ENCODE results near the gene EBPL. TPM values are rescaled to one million over a fixed set of nuclear protein-coding genes. Genes with fewer than 3 reads are reported as not detected.

EBPL gene
- polyA plus RNA-seq (2013), result 230 TPM

DNA sequence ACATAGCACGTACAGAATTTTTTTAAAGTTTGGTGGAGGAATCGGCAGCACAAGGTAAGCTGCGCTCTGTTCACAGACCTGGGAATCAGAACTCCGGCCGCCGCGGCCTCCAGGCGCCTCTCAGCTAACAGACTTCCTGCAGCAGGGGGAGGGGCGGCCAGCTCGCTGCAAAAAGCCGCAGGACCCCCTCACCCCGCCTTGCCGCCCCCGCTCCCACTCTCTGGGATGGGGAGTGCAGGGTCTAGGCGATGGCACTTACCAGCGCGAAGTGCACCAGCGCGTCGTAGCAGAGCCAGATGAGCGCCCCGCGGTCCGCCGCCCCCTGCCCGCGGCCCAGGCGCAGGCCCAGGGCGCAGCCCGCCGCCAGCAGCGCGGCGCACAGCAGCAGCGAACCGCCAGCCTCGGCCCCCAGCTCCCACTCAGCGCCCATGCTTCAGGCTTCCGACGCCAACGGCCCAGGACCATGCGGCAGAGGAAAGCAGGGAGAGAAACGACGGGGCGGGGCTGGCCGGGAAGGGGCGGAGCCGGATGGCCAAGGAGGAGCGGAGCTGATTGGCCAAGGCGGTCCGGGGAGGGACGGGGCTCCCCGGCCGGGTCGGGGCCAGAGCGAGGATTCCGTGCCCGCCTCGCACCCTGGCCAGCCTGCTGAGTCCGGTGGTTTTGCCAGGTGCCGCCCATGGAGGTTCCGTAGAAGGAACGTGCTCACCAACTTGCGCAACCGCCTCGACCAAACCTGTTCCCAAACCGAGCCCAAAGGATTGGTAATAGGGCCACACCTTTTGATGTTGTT lies at the start of gene EBPL:
Gene EBPL, minus strand, starts transcription at position 492 of the 790 bp plus-strand sequence. Its CDS starts 62 bp downstream, at position 430.
- under 1% methylated on average over 61 of the region's 67 CpGs for WGBS (ENCODE audit: insufficient coverage)
- POLR2A ChIA-PET, result interaction anchor here (2.2 kb wide), 1 partner anchor 100 kb away, joined by 15 read pairs; the partner anchor contains the start of gene KPNA3

DNA sequence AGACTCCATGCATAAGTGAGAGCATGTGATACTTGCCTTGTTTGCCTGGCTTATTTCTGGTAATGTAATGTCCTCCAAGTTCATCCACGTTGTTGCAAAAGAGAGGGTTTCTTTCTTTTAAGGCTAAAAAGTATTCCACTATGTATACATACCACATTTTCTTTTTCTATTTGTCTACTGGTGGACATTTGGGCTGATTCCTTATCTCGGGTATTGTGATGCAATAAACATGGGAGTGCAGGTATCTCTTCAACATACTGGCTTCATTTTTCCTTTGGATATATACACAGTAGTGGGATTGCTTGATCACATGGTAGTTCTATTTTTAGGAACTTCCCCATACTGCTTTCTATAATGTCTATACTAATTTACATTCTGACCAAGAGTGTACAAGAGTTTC lies 49.6 kb upstream of the EBPL start:
- CTCF ChIA-PET, result no interaction called here
- no peaks in the 10 kb centered on the region for H3K9me3 ChIP-seq (ENCODE audit: control extremely low read depth in 1 of 5, control insufficient read depth in 4 of 5, insufficient read depth in 2 of 5, low read depth in 1 of 5, low read length in 4 of 5)
- H3K27me3 ChIP-seq (replicated peaks in 2 of 5; ENCODE audit: control insufficient read depth in 4 of 5, insufficient read depth in 5 of 5, low read length in 4 of 5), result no peaks in the 10 kb centered on the region
- DNase-seq, result no peak
- POLR2A ChIA-PET, result no interaction called here
- H3K4me3 ChIP-seq (ENCODE audit: control insufficient read depth in 1 of 7, extremely low read depth in 1 of 7, insufficient read depth in 4 of 7, low read depth in 2 of 7, low read length in 6 of 7), result no peak overlapping the region
- no peak overlapping the region for H3K27ac ChIP-seq (ENCODE audit: insufficient read depth in 1 of 2, low read depth in 1 of 2, low read length in 2 of 2, poor library complexity in 1 of 2, severe bottlenecking in 2 of 2)
- peaks cover 3 to 18% (median 8%) of the 10 kb centered on the region in 4 experiments for H3K36me3 ChIP-seq (ENCODE audit: control insufficient read depth in 4 of 4, insufficient read depth in 4 of 4, low read length in 3 of 4)
- no CpG with 5 or more reads among the region's 2 CpGs for WGBS (ENCODE audit: insufficient coverage)
- H3K4me1 ChIP-seq (ENCODE audit: control extremely low read depth in 1 of 4, control insufficient read depth in 4 of 4, insufficient read depth in 4 of 4, low read length in 3 of 4), result peaks cover 0 to 2% (median 0%) of the 10 kb centered on the region in 4 experiments

More for the DNA sequence above, at the start of gene EBPL:
- Histone ChIP-seq H3K4me1 (ENCODE audit: control extremely low read depth in 1 of 4, control insufficient read depth in 4 of 4, insufficient read depth in 4 of 4, low read length in 3 of 4) (peaks cover 19 to 70% (median 42%) of the 10 kb centered on the region in 4 experiments), H3K36me3 (ENCODE audit: control insufficient read depth in 4 of 4, insufficient read depth in 4 of 4, low read length in 3 of 4) (peaks cover 0 to 28% (median 14%) of the 10 kb centered on the region in 4 experiments), H3K4me3 (ENCODE audit: control insufficient read depth in 1 of 7, extremely low read depth in 1 of 7, insufficient read depth in 4 of 7, low read depth in 2 of 7, low read length in 6 of 7) (peak within 1 kb of the TSS; percentile 68 to 97 (median 79)), H3K9me3 (ENCODE audit: control extremely low read depth in 1 of 5, control insufficient read depth in 4 of 5, insufficient read depth in 2 of 5, low read depth in 1 of 5, low read length in 4 of 5) (no peaks in the 10 kb centered on the region), H3K27ac (ENCODE audit: insufficient read depth in 1 of 2, low read depth in 1 of 2, low read length in 2 of 2, poor library complexity in 1 of 2, severe bottlenecking in 2 of 2) (peak within 1 kb of the TSS; percentile 53 to 84), H3K27me3 (replicated peaks in 2 of 5; ENCODE audit: control insufficient read depth in 4 of 5, insufficient read depth in 5 of 5, low read length in 4 of 5) (no peaks in the 10 kb centered on the region)
- DNase-seq, result peak; percentile 87 to 93 (median 90)
- CTCF ChIA-PET, result interaction anchor here (0.8 to 2.0 kb wide), 5 partner anchors 8 to 89 kb away, joined by 3 to 5 read pairs (median 4); no protein-coding TSS in a partner anchor

DNA sequence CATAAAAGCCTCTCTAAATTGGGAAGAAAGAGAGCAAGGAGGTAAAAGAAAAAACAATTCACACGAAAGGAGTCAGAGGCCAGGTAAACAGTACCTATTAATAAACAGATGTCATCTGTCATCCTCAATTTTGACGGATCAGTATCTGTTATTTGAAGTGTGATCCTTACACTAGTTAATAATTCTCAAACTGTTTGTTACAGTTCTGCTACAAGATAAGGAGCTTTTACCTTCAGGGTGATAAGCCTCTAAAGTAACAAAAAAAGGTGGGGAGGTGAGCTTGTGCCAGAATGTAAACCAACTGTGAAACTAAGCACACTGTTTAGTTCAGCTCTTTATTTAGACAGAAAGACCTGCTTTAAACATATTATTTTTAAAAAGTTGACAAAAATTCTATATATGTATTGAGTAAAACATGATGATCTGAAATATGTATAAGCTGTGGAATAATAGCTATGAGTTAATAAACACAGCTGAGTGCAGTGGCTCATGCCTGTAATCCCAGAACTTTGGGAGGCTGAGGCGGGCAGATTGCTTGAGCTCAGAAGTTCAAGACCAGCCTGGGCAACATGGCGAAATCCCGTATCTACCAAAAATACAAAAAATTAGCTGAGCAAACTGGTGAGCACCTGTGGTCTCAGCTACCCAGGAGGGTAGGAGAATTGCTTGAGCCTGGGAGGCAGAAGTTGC lies 48.4 kb upstream of the EBPL start:
- ChIA-PET POLR2A (no interaction called here), CTCF (interaction anchor here (1.2 to 1.7 kb wide), 2 partner anchors 9 to 10 kb away, joined by 3 to 4 read pairs; no protein-coding TSS in a partner anchor)
- DNase-seq, result no peak
- H3K36me3 ChIP-seq (ENCODE audit: control insufficient read depth in 4 of 4, insufficient read depth in 4 of 4, low read length in 3 of 4), result peaks cover 2 to 14% (median 5%) of the 10 kb centered on the region in 4 experiments
- no CpG with 5 or more reads among the region's 5 CpGs for WGBS (ENCODE audit: insufficient coverage)
- H3K4me1 ChIP-seq (ENCODE audit: control extremely low read depth in 1 of 4, control insufficient read depth in 4 of 4, insufficient read depth in 4 of 4, low read length in 3 of 4), result peaks cover 0 to 2% (median 0%) of the 10 kb centered on the region in 4 experiments
- H3K9me3 ChIP-seq (ENCODE audit: control extremely low read depth in 1 of 5, control insufficient read depth in 4 of 5, insufficient read depth in 2 of 5, low read depth in 1 of 5, low read length in 4 of 5), result no peaks in the 10 kb centered on the region
- no peak overlapping the region for H3K27ac ChIP-seq (ENCODE audit: insufficient read depth in 1 of 2, low read depth in 1 of 2, low read length in 2 of 2, poor library complexity in 1 of 2, severe bottlenecking in 2 of 2)
- H3K4me3 ChIP-seq (ENCODE audit: control insufficient read depth in 1 of 7, extremely low read depth in 1 of 7, insufficient read depth in 4 of 7, low read depth in 2 of 7, low read length in 6 of 7), result no peak overlapping the region
- no peaks in the 10 kb centered on the region for H3K27me3 ChIP-seq (replicated peaks in 2 of 5; ENCODE audit: control insufficient read depth in 4 of 5, insufficient read depth in 5 of 5, low read length in 4 of 5)

DNA sequence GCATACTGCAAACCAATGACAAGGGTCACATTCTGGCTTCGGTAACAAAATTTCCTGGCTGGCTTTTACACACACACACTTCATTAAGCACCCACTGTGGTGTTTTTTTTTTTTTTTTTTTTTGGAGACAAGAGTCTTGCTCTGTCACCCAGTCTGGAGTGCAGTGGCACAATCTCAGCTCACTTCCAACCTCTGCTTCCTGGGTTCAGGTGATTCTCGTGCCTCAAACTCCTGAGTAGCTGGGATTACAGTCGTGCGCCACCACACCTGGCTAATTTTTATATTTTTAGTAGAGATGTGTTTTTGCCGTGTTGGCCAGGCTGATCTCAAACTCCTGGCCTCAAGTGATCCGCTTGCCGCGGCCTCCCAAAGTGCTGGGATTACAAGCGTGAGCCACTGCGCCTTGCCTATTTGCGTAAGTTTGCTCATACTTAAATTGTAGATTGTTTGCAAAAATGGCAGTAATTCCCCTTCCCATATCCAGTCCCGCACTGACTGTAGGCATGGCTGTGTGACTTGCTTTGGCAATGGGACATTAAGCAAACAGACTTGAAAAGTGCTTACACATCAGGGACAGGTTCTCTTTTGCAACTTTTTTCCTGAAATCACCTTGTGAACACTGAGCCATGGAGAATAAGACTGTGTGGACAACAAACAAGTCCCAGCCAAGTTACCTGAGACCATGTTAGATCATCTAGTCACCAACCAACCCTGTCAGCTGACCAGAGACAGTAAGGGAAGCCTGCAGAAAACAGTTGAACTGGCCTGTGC lies 42.1 kb upstream of the EBPL start:
- POLR2A ChIA-PET, result no interaction called here
- no peak for DNase-seq
- CTCF ChIA-PET, result no interaction called here
- Histone ChIP-seq H3K4me1 (ENCODE audit: control extremely low read depth in 1 of 4, control insufficient read depth in 4 of 4, insufficient read depth in 4 of 4, low read length in 3 of 4) (no peaks in the 10 kb centered on the region), H3K9me3 (ENCODE audit: control extremely low read depth in 1 of 5, control insufficient read depth in 4 of 5, insufficient read depth in 2 of 5, low read depth in 1 of 5, low read length in 4 of 5) (no peaks in the 10 kb centered on the region), H3K27me3 (replicated peaks in 2 of 5; ENCODE audit: control insufficient read depth in 4 of 5, insufficient read depth in 5 of 5, low read length in 4 of 5) (no peaks in the 10 kb centered on the region), H3K36me3 (ENCODE audit: control insufficient read depth in 4 of 4, insufficient read depth in 4 of 4, low read length in 3 of 4) (peaks cover 6 to 30% (median 15%) of the 10 kb centered on the region in 4 experiments), H3K27ac (ENCODE audit: insufficient read depth in 1 of 2, low read depth in 1 of 2, low read length in 2 of 2, poor library complexity in 1 of 2, severe bottlenecking in 2 of 2) (no peak overlapping the region), H3K4me3 (ENCODE audit: control insufficient read depth in 1 of 7, extremely low read depth in 1 of 7, insufficient read depth in 4 of 7, low read depth in 2 of 7, low read length in 6 of 7) (no peak overlapping the region)
- WGBS (ENCODE audit: insufficient coverage), result 93% methylated on average over 8 of the region's 12 CpGs

DNA sequence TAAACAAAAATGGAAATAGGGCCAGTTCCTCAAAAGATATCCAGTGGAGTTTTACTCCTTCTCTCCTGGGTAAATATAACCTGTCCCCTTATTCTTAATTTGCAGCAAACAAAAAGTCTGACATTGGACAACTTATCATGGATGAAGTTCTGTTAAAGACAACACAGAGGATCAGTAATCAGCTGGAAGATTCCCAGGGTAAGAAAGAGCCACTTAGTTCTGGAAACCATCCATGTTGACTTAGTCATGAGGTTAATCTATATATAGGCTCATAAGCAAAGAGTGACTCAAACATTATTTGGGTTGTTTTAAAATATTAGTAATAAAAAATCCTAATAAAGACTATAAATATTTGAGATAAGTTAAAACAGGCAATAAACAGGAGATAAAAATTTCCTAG lies 40.5 kb upstream of the EBPL start:
- ChIA-PET CTCF (interaction anchor here (0.7 kb wide), 1 partner anchor 54 kb away, joined by 3 read pairs; no protein-coding TSS in a partner anchor), POLR2A (no interaction called here)
- H3K36me3 ChIP-seq (ENCODE audit: control insufficient read depth in 4 of 4, insufficient read depth in 4 of 4, low read length in 3 of 4), result peaks cover 6 to 36% (median 15%) of the 10 kb centered on the region in 4 experiments
- no peaks in the 10 kb centered on the region for H3K27me3 ChIP-seq (replicated peaks in 2 of 5; ENCODE audit: control insufficient read depth in 4 of 5, insufficient read depth in 5 of 5, low read length in 4 of 5)
- no peak for DNase-seq
- no peak overlapping the region for H3K4me3 ChIP-seq (ENCODE audit: control insufficient read depth in 1 of 7, extremely low read depth in 1 of 7, insufficient read depth in 4 of 7, low read depth in 2 of 7, low read length in 6 of 7)
- H3K27ac ChIP-seq (ENCODE audit: insufficient read depth in 1 of 2, low read depth in 1 of 2, low read length in 2 of 2, poor library complexity in 1 of 2, severe bottlenecking in 2 of 2), result no peak overlapping the region
- no peaks in the 10 kb centered on the region for H3K4me1 ChIP-seq (ENCODE audit: control extremely low read depth in 1 of 4, control insufficient read depth in 4 of 4, insufficient read depth in 4 of 4, low read length in 3 of 4)
- no peaks in the 10 kb centered on the region for H3K9me3 ChIP-seq (ENCODE audit: control extremely low read depth in 1 of 5, control insufficient read depth in 4 of 5, insufficient read depth in 2 of 5, low read depth in 1 of 5, low read length in 4 of 5)

DNA sequence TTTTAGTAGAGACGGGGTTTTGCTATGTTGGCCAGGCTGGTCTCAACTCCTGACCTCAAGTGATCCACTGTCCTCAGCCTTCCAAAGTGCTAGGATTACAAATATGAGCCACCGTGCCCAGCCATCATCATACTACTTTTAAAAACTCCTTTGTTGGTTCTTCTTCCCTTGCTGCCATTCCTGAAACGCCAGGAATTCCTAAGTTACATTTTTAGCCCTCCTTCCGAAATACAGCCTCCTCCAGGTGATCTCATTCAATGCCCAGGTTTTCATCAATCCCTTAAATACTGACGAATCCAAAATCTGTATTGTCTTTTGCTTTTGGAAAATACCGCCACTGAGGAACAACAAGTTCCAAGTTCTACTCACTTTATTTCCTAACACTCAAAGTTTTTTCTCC lies 25.3 kb upstream of the EBPL start:
- no peak for DNase-seq
- Histone ChIP-seq H3K27ac (ENCODE audit: insufficient read depth in 1 of 2, low read depth in 1 of 2, low read length in 2 of 2, poor library complexity in 1 of 2, severe bottlenecking in 2 of 2) (no peak overlapping the region), H3K4me1 (ENCODE audit: control extremely low read depth in 1 of 4, control insufficient read depth in 4 of 4, insufficient read depth in 4 of 4, low read length in 3 of 4) (no peaks in the 10 kb centered on the region), H3K9me3 (ENCODE audit: control extremely low read depth in 1 of 5, control insufficient read depth in 4 of 5, insufficient read depth in 2 of 5, low read depth in 1 of 5, low read length in 4 of 5) (peaks cover 0 to 24% (median 10%) of the 10 kb centered on the region in 5 experiments), H3K4me3 (ENCODE audit: control insufficient read depth in 1 of 7, extremely low read depth in 1 of 7, insufficient read depth in 4 of 7, low read depth in 2 of 7, low read length in 6 of 7) (no peak overlapping the region), H3K27me3 (replicated peaks in 2 of 5; ENCODE audit: control insufficient read depth in 4 of 5, insufficient read depth in 5 of 5, low read length in 4 of 5) (no peaks in the 10 kb centered on the region), H3K36me3 (ENCODE audit: control insufficient read depth in 4 of 4, insufficient read depth in 4 of 4, low read length in 3 of 4) (peaks cover 7 to 61% (median 31%) of the 10 kb centered on the region in 4 experiments)
- WGBS (ENCODE audit: insufficient coverage), result 99% methylated on average over 6 of the region's 6 CpGs
- ChIA-PET POLR2A (no interaction called here), CTCF (no interaction called here)

Measured in common myeloid progenitor, CD34-positive (primary cell).